ENCODE data around the gene IQSEC1.

IQSEC1 gene

GRCh38 chr3:12967606-12968351 lies 105.5 kb downstream of the IQSEC1 start:
- DNase-seq (ENCODE audit: low read depth), result peak; percentile 85

- no peak for DNase-seq (ENCODE audit: low read depth)
Observed at GRCh38 chr3:12966847-12967605, 106.2 kb downstream of the IQSEC1 start.

GRCh38 chr3:12965999-12966846 lies 107.0 kb downstream of the IQSEC1 start:
- DNase-seq (ENCODE audit: low read depth), result no peak

GRCh38 chr3:12964711-12965612 lies 108.3 kb downstream of the IQSEC1 start:
- DNase-seq (ENCODE audit: low read depth), result no peak

GRCh38 chr3:12963922-12964701 lies 109.1 kb downstream of the IQSEC1 start:
- no peak for DNase-seq (ENCODE audit: low read depth)

GRCh38 chr3:12963231-12963896 lies 109.9 kb downstream of the IQSEC1 start:
- DNase-seq (ENCODE audit: low read depth), result no peak

GRCh38 chr3:12962292-12962691 lies 110.9 kb downstream of the IQSEC1 start:
- DNase-seq (ENCODE audit: low read depth), result no peak

- no peak for DNase-seq (ENCODE audit: low read depth)
Observed at GRCh38 chr3:12961697-12962036, 111.6 kb downstream of the IQSEC1 start.

GRCh38 chr3:12961007-12961696 lies 112.1 kb downstream of the IQSEC1 start:
- DNase-seq (ENCODE audit: low read depth), result no peak

GRCh38 chr3:12960497-12960896 lies 112.7 kb downstream of the IQSEC1 start:
- no peak for DNase-seq (ENCODE audit: low read depth)

GRCh38 chr3:12959838-12960378 lies 113.3 kb downstream of the IQSEC1 start:
- no peak for DNase-seq (ENCODE audit: low read depth)

GRCh38 chr3:12959410-12959809 lies 113.8 kb downstream of the IQSEC1 start:
- no peak for DNase-seq (ENCODE audit: low read depth)

GRCh38 chr3:12957824-12958792 lies 115.1 kb downstream of the IQSEC1 start:
- no peak for DNase-seq (ENCODE audit: low read depth)

GRCh38 chr3:12957339-12957738 lies 115.9 kb downstream of the IQSEC1 start:
- no peak for DNase-seq (ENCODE audit: low read depth)

- no peak for DNase-seq (ENCODE audit: low read depth)
Observed at GRCh38 chr3:12956316-12956660, 116.9 kb downstream of the IQSEC1 start.

GRCh38 chr3:12955651-12956315 lies 117.4 kb downstream of the IQSEC1 start:
- DNase-seq (ENCODE audit: low read depth), result no peak

GRCh38 chr3:12954891-12955650 lies 118.2 kb downstream of the IQSEC1 start:
- DNase-seq (ENCODE audit: low read depth), result peak; percentile 52
